Keratinocyte (primary cell): ENCODE measurements around the gene PTPN23. TPM values are rescaled to one million over a fixed set of nuclear protein-coding genes. Genes with fewer than 3 reads are reported as not detected.
A peak's percentile ranks its signal among the peaks of the same experiment; 100 is the strongest.

Source experiments
- DNase-seq: peaks from one replicate; pipeline ENCODE4 v3.0.0-alpha.2; 2011; ENCODE audit warnings: low read depth, missing footprints, low spot score
- FAIRE-seq: peaks from 2 replicates; lab custom pipeline; 2011; peaks lifted over from hg19 to GRCh38; lab: Jason Lieb, UNC
- H2AFZ ChIP-seq: 2 replicates; pipeline ENCODE4 v1.6.0; 2012; ENCODE audit warnings: low read length, control low read depth, inconsistent platforms; ENCODE audit not compliant: control insufficient read depth
- H3K27ac ChIP-seq: 2 replicates; pipeline ENCODE4 v1.5.1; 2011; ENCODE audit warnings: low read length; ENCODE audit not compliant: control insufficient read depth, insufficient read depth
- H3K27me3 ChIP-seq: 3 replicates; pipeline ENCODE4 v1.6.0; 2011; ENCODE audit warnings: low read length; ENCODE audit not compliant: control insufficient read depth, insufficient read depth; ENCODE audit errors: extremely low read depth
- H3K36me3 ChIP-seq, 2 experiments: 2 replicates in 1 of 2; 3 replicates in 1 of 2; pipeline ENCODE4 v1.5.1; 2011; ENCODE audit warnings: low read length in 2 of 2, mild to moderate bottlenecking in 1 of 2; ENCODE audit not compliant: control insufficient read depth in 2 of 2, insufficient read depth in 2 of 2; ENCODE audit errors: extremely low read depth in 1 of 2
- H3K4me1 ChIP-seq: 3 replicates; pipeline ENCODE4 v1.5.1; 2011; ENCODE audit warnings: low read length; ENCODE audit not compliant: control insufficient read depth, insufficient read depth; ENCODE audit errors: extremely low read depth
- H3K4me2 ChIP-seq: 3 replicates; pipeline ENCODE4 v1.6.0; 2011; ENCODE audit warnings: low read depth, low read length; ENCODE audit not compliant: control insufficient read depth, insufficient read depth; ENCODE audit errors: extremely low read depth
- H3K4me3 ChIP-seq, 3 experiments: fragments of 200-600 bp in 1 of 3; sonication (generic) in 1 of 3; 2 replicates in 2 of 3; 3 replicates in 1 of 3; pipeline ENCODE4 v1.5.1; 2011 to 2016; ENCODE audit warnings: low read length in 3 of 3, mild to moderate bottlenecking in 3 of 3, control low read depth in 2 of 3, inconsistent platforms in 1 of 3, low read depth in 1 of 3, mixed read lengths in 1 of 3, mixed run types in 1 of 3, moderate library complexity in 1 of 3; ENCODE audit not compliant: control insufficient read depth in 2 of 3, insufficient read depth in 2 of 3; ENCODE audit errors: extremely low read depth in 1 of 3
- H3K79me2 ChIP-seq: 2 replicates; pipeline ENCODE4 v1.6.0; 2012; ENCODE audit warnings: low read length; ENCODE audit not compliant: control insufficient read depth, insufficient read depth
- H3K9ac ChIP-seq: 3 replicates; pipeline ENCODE4 v1.6.0; 2011; ENCODE audit warnings: low read length; ENCODE audit not compliant: control insufficient read depth, insufficient read depth; ENCODE audit errors: extremely low read depth
- H3K9me1 ChIP-seq: 3 replicates; pipeline ENCODE4 v1.6.0; 2011; ENCODE audit warnings: low read length; ENCODE audit not compliant: control insufficient read depth, insufficient read depth; ENCODE audit errors: extremely low read depth
- H3K9me3 ChIP-seq: 2 replicates; pipeline ENCODE4 v1.5.1; 2012; ENCODE audit warnings: low read depth, low read length; ENCODE audit not compliant: control insufficient read depth
- H4K20me1 ChIP-seq: 3 replicates; pipeline ENCODE4 v1.6.0; 2011; ENCODE audit warnings: low read length; ENCODE audit not compliant: control insufficient read depth, insufficient read depth; ENCODE audit errors: extremely low read depth
- CTCF ChIP-seq, 3 experiments: IDR thresholded peaks in 1 of 3; conservative IDR thresholded peaks in 1 of 3; optimal IDR thresholded peaks in 1 of 3; 2 replicates in 2 of 3; 3 replicates in 1 of 3; pipeline versions ENCODE3 to v1.5.1; 2011; ENCODE audit warnings: low read length in 3 of 3, mild to moderate bottlenecking in 3 of 3, moderate library complexity in 2 of 3, control low read depth in 1 of 3, inconsistent platforms in 1 of 3; ENCODE audit not compliant: insufficient read depth in 2 of 3; ENCODE audit errors: extremely low read depth in 1 of 3
- EZH2 ChIP-seq: IDR thresholded peaks from one replicate; pipeline ENCODE4 v1.6.1; 2012; ENCODE audit warnings: inconsistent platforms, mild to moderate bottlenecking, low read length, moderate library complexity
- dilution Hi-C: fragments of 300-500 bp; cut with MboI; formaldehyde crosslinking; loops from one replicate; pipeline ENCODE4 v1.7.0; 2020; ENCODE audit warnings: low sequenced_read_pairs; ENCODE audit not compliant: extremely low pct_ligation_motif_present
- polyA plus RNA-seq, 5 experiments: library from polyadenylated mRNA; depleted of rRNA in 3 of 5; stranded (reverse) in 3 of 5; stranded (forward) in 1 of 5; unstranded in 1 of 5; fragments of >200 nt; gene quantifications; 1 replicate in 1 of 5; 2 replicates in 3 of 5; 3 replicates in 1 of 5; pipeline versions ENCODE4 v1.2.1 to v1.2.3, GENCODE V29; 2011 to 2012; ENCODE audit warnings: missing spikeins in 2 of 5, low read depth in 1 of 5, low replicate concordance in 1 of 5

PTPN23 gene
- polyA plus RNA-seq, 1 donor (not counting 4 experiments of a cell fraction or from before 2014, with no cell fraction given): 1.3 TPM

- no peaks in the 10 kb centered on the region for H3K27me3 ChIP-seq
- TF ChIP-seq CTCF (optimal IDR thresholded peaks at IDR 0.05 in 1 of 3, IDR thresholded peaks at IDR 0.05 in 1 of 3, conservative IDR thresholded peaks at IDR 0.05 in 1 of 3; ENCODE audit: extremely low read depth in 1 of 3, insufficient read depth in 2 of 3, low read length in 3 of 3) (no peak), EZH2 (no peak)
- H4K20me1 ChIP-seq: peaks cover 2% of the 10 kb centered on the region
- H2AFZ ChIP-seq: no peak overlapping the region
- peaks cover 37 to 47% of the 10 kb centered on the region in 2 experiments for H3K36me3 ChIP-seq
- no peaks in the 10 kb centered on the region for H3K4me1 ChIP-seq
- no peaks in the 10 kb centered on the region for H3K9me3 ChIP-seq
- H3K9ac ChIP-seq: no peak overlapping the region
- dilution Hi-C loops: no loop called here
- DNase-seq (no peak), FAIRE-seq (no peak)
- H3K79me2 ChIP-seq: no peaks in the 10 kb centered on the region
- H3K4me2 ChIP-seq: no peak overlapping the region
- no peak overlapping the region for H3K27ac ChIP-seq
- H3K9me1 ChIP-seq: no peaks in the 10 kb centered on the region
- no peak overlapping the region for H3K4me3 ChIP-seq
Observed at GRCh38 chr3:47416041-47416440, 35.2 kb downstream of the PTPN23 start.

- H3K79me2 ChIP-seq: no peaks in the 10 kb centered on the region
- H3K27me3 ChIP-seq: no peaks in the 10 kb centered on the region
- H3K9me1 ChIP-seq: no peaks in the 10 kb centered on the region
- no peak for TF ChIP-seq EZH2
- peak in 2 of 3 experiments; percentile 23 to 31 for TF ChIP-seq CTCF (optimal IDR thresholded peaks at IDR 0.05 in 1 of 3, IDR thresholded peaks at IDR 0.05 in 1 of 3, conservative IDR thresholded peaks at IDR 0.05 in 1 of 3; ENCODE audit: extremely low read depth in 1 of 3, insufficient read depth in 2 of 3, low read length in 3 of 3)
- H3K27ac ChIP-seq: no peak overlapping the region
- H3K4me1 ChIP-seq: no peaks in the 10 kb centered on the region
- H3K9ac ChIP-seq: no peak overlapping the region
- no peaks in the 10 kb centered on the region for H3K9me3 ChIP-seq
- H4K20me1 ChIP-seq: peaks cover 2% of the 10 kb centered on the region
- no peak for DNase-seq
- dilution Hi-C loops: no loop called here
- FAIRE-seq: no peak
- no peak overlapping the region for H2AFZ ChIP-seq
- H3K4me3 ChIP-seq: no peak overlapping the region
- H3K36me3 ChIP-seq: peaks cover 24 to 40% of the 10 kb centered on the region in 2 experiments
- no peak overlapping the region for H3K4me2 ChIP-seq
Observed at GRCh38 chr3:47418167-47419082, 37.6 kb downstream of the PTPN23 start.
